ENCODE measurements around the gene STH. TPM values are rescaled to one million over a fixed set of nuclear protein-coding genes. Genes with fewer than 3 reads are reported as not detected.

The STH gene
- total and polyA plus RNA-seq, 4 donors: not detected

DNA sequence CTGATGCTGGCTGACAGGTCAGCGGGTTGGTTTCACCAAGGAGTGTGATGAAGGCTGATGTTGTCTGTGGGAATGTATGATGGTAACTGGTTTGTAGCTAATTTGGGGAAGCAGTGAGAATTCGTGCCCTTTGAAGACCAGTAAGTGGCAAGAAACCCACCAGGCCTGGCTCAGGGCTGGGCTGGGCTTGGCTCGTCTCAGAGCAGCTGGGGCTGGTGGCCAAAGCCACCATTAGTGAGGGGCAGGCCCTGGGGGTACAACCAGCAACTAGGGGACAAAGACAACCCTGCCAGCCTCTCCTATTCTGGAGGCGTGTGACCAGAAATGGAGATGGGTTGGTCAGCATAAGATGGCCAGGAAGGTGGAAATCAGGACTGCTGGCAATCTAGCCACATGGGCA lies 13.0 kb upstream of the STH start:
- H3K27me3 ChIP-seq (ENCODE audit: control insufficient read depth in 1 of 2, insufficient read depth in 2 of 2, low read length in 1 of 2): no peaks in the 10 kb centered on the region
- intact Hi-C loops (cut with DNase I): no loop called here
- no peak for ATAC-seq (ENCODE audit: low FRiP score)
- no peak for DNase-seq
- H3K4me1 ChIP-seq (ENCODE audit: control insufficient read depth in 1 of 2, insufficient read depth in 2 of 2, low read length in 2 of 2): no peaks in the 10 kb centered on the region
- H3K36me3 ChIP-seq (ENCODE audit: control insufficient read depth in 1 of 2, insufficient read depth in 2 of 2, low read length in 1 of 2): no peaks in the 10 kb centered on the region
- no peaks in the 10 kb centered on the region for H3K9me3 ChIP-seq (ENCODE audit: control insufficient read depth, low read length)
- no peak overlapping the region for H3K27ac ChIP-seq (ENCODE audit: low read depth in 1 of 2, low read length in 2 of 2)
- WGBS, 2 donors: 86 to 93% methylated on average over 4 of the region's 4 CpGs
- no peak overlapping the region for H3K4me3 ChIP-seq (ENCODE audit: low read length in 2 of 2)

DNA sequence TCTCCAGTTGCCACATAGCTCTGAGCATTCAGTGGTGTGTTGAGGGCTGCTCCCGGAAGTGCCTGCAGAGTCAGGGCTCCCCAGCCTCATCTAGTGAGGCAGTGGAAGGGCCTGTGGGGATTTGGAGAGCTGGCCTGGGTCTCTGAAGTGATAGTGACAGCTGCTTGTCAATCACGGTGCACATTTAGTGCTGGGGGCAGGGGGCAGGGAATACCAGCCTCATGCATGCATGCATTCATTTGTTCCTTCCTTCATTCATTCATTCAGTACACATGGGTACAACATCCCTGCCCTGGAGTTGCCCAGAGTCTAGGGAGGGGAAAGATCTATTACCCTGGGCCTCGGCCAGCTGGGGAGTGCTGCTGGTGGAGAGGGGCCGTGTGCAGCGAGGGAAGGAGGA lies 11.3 kb upstream of the STH start:
- H3K9me3 ChIP-seq (ENCODE audit: control insufficient read depth, low read length): no peaks in the 10 kb centered on the region
- H3K27me3 ChIP-seq (ENCODE audit: control insufficient read depth in 1 of 2, insufficient read depth in 2 of 2, low read length in 1 of 2): no peaks in the 10 kb centered on the region
- no peak overlapping the region for H3K4me3 ChIP-seq (ENCODE audit: low read length in 2 of 2)
- no peaks in the 10 kb centered on the region for H3K36me3 ChIP-seq (ENCODE audit: control insufficient read depth in 1 of 2, insufficient read depth in 2 of 2, low read length in 1 of 2)
- ATAC-seq (ENCODE audit: low FRiP score) (no peak), DNase-seq (peak in 1 of 2 donors; percentile 54)
- no peaks in the 10 kb centered on the region for H3K4me1 ChIP-seq (ENCODE audit: control insufficient read depth in 1 of 2, insufficient read depth in 2 of 2, low read length in 2 of 2)
- no peak overlapping the region for H3K27ac ChIP-seq (ENCODE audit: low read depth in 1 of 2, low read length in 2 of 2)
- 87 to 88% methylated on average over 5 of the region's 5 CpGs for WGBS, 2 donors
- intact Hi-C loops (cut with DNase I): no loop called here

DNA sequence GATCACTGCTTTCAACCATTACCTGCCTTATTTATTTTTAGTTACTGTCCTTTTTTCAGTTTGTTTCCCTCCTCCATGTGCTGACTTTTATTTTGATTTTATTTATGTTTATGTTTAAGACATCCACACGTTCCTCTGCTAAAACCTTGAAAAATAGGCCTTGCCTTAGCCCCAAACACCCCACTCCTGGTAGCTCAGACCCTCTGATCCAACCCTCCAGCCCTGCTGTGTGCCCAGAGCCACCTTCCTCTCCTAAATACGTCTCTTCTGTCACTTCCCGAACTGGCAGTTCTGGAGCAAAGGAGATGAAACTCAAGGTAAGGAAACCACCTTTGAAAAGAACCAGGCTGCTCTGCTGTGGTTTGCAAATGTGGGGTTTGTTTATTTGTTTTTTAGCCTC lies 9.3 kb upstream of the STH start:
- H3K27ac ChIP-seq (ENCODE audit: low read depth in 1 of 2, low read length in 2 of 2): no peak overlapping the region
- no peaks in the 10 kb centered on the region for H3K4me1 ChIP-seq (ENCODE audit: control insufficient read depth in 1 of 2, insufficient read depth in 2 of 2, low read length in 2 of 2)
- H3K27me3 ChIP-seq (ENCODE audit: control insufficient read depth in 1 of 2, insufficient read depth in 2 of 2, low read length in 1 of 2): no peaks in the 10 kb centered on the region
- H3K4me3 ChIP-seq (ENCODE audit: low read length in 2 of 2): no peak overlapping the region
- WGBS, 2 donors: 87 to 94% methylated on average over 3 of the region's 3 CpGs
- ATAC-seq (ENCODE audit: low FRiP score): no peak
- intact Hi-C loops (cut with DNase I): no loop called here
- no peaks in the 10 kb centered on the region for H3K36me3 ChIP-seq (ENCODE audit: control insufficient read depth in 1 of 2, insufficient read depth in 2 of 2, low read length in 1 of 2)
- no peaks in the 10 kb centered on the region for H3K9me3 ChIP-seq (ENCODE audit: control insufficient read depth, low read length)
- no peak for DNase-seq

- Histone ChIP-seq H3K27ac (ENCODE audit: low read depth in 1 of 2, low read length in 2 of 2) (no peak overlapping the region), H3K4me3 (ENCODE audit: low read length in 2 of 2) (no peak overlapping the region), H3K27me3 (ENCODE audit: control insufficient read depth in 1 of 2, insufficient read depth in 2 of 2, low read length in 1 of 2) (no peaks in the 10 kb centered on the region), H3K4me1 (ENCODE audit: control insufficient read depth in 1 of 2, insufficient read depth in 2 of 2, low read length in 2 of 2) (no peaks in the 10 kb centered on the region), H3K36me3 (ENCODE audit: control insufficient read depth in 1 of 2, insufficient read depth in 2 of 2, low read length in 1 of 2) (no peaks in the 10 kb centered on the region), H3K9me3 (ENCODE audit: control insufficient read depth, low read length) (no peaks in the 10 kb centered on the region)
- WGBS, 2 donors: 81 to 84% methylated on average over 6 of the region's 6 CpGs
- intact Hi-C loops (cut with DNase I): no loop called here
- peak in 1 of 2 donors; percentile 17 for DNase-seq
- no peak for ATAC-seq (ENCODE audit: low FRiP score)
Observed at GRCh38 chr17:45990886-45991285, 8.2 kb upstream of the STH start.

DNA sequence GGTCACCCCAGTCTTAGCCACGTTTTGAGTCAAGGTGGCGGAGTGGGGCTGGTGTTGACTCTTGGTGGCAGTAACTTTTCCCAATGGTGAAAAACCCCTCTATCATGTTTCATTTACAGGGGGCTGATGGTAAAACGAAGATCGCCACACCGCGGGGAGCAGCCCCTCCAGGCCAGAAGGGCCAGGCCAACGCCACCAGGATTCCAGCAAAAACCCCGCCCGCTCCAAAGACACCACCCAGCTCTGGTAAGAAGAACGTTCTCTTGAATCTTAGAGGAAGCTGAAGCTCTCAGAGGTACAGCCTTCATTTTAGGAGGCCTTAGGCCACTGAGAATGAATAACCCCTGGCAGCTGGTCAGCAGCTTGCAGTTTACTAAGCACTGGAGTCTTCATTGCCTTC lies 7.7 kb upstream of the STH start:
- H3K4me1 ChIP-seq (ENCODE audit: control insufficient read depth in 1 of 2, insufficient read depth in 2 of 2, low read length in 2 of 2): no peaks in the 10 kb centered on the region
- no peak overlapping the region for H3K4me3 ChIP-seq (ENCODE audit: low read length in 2 of 2)
- intact Hi-C loops (cut with DNase I): no loop called here
- ATAC-seq (ENCODE audit: low FRiP score) (no peak), DNase-seq (peak in 1 of 2 donors; percentile 59)
- no peaks in the 10 kb centered on the region for H3K36me3 ChIP-seq (ENCODE audit: control insufficient read depth in 1 of 2, insufficient read depth in 2 of 2, low read length in 1 of 2)
- no peak overlapping the region for H3K27ac ChIP-seq (ENCODE audit: low read depth in 1 of 2, low read length in 2 of 2)
- no peaks in the 10 kb centered on the region for H3K9me3 ChIP-seq (ENCODE audit: control insufficient read depth, low read length)
- 91% methylated on average over 10 of the region's 10 CpGs for WGBS, 2 donors
- no peaks in the 10 kb centered on the region for H3K27me3 ChIP-seq (ENCODE audit: control insufficient read depth in 1 of 2, insufficient read depth in 2 of 2, low read length in 1 of 2)

DNA sequence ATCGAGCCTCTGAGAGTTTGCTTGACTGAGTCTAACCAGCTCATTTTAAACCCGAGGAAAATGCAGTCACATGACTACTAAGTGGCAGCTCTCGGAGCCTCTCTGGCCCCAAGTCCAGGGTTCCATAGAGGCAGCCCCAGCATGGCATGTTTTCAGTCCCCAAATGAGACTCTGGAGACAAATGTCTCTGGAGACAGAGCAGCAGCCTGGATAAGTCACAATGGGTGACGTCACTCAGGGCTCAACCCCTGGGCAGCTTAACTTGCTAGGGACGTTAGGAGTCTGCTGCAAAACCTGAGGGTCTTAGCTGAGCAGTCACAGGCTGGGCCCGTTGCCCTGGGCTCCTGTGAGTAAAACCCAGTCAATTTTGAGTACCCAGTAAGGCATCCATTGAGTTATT lies 6.9 kb upstream of the STH start:
- intact Hi-C loops (cut with DNase I): no loop called here
- H3K27ac ChIP-seq (ENCODE audit: low read depth in 1 of 2, low read length in 2 of 2): no peak overlapping the region
- ATAC-seq (ENCODE audit: low FRiP score): no peak
- no peak overlapping the region for H3K4me3 ChIP-seq (ENCODE audit: low read length in 2 of 2)
- H3K36me3 ChIP-seq (ENCODE audit: control insufficient read depth in 1 of 2, insufficient read depth in 2 of 2, low read length in 1 of 2): no peaks in the 10 kb centered on the region
- no peaks in the 10 kb centered on the region for H3K9me3 ChIP-seq (ENCODE audit: control insufficient read depth, low read length)
- no peaks in the 10 kb centered on the region for H3K4me1 ChIP-seq (ENCODE audit: control insufficient read depth in 1 of 2, insufficient read depth in 2 of 2, low read length in 2 of 2)
- WGBS, 2 donors: 41 to 47% methylated on average over 6 of the region's 6 CpGs
- no peak for DNase-seq
- H3K27me3 ChIP-seq (ENCODE audit: control insufficient read depth in 1 of 2, insufficient read depth in 2 of 2, low read length in 1 of 2): no peaks in the 10 kb centered on the region

- H3K4me3 ChIP-seq (ENCODE audit: low read length in 2 of 2): no peak overlapping the region
- no peaks in the 10 kb centered on the region for H3K4me1 ChIP-seq (ENCODE audit: control insufficient read depth in 1 of 2, insufficient read depth in 2 of 2, low read length in 2 of 2)
- no peaks in the 10 kb centered on the region for H3K9me3 ChIP-seq (ENCODE audit: control insufficient read depth, low read length)
- ATAC-seq (ENCODE audit: low FRiP score): no peak
- intact Hi-C loops (cut with DNase I): no loop called here
- WGBS, 2 donors: 83 to 87% methylated on average over 10 of the region's 10 CpGs
- H3K27me3 ChIP-seq (ENCODE audit: control insufficient read depth in 1 of 2, insufficient read depth in 2 of 2, low read length in 1 of 2): no peaks in the 10 kb centered on the region
- H3K36me3 ChIP-seq (ENCODE audit: control insufficient read depth in 1 of 2, insufficient read depth in 2 of 2, low read length in 1 of 2): no peaks in the 10 kb centered on the region
- no peak overlapping the region for H3K27ac ChIP-seq (ENCODE audit: low read depth in 1 of 2, low read length in 2 of 2)
- no peak for DNase-seq
Observed at GRCh38 chr17:45992904-45993303, 6.1 kb upstream of the STH start.

- Histone ChIP-seq H3K4me3 (ENCODE audit: low read length in 2 of 2) (no peak overlapping the region), H3K36me3 (ENCODE audit: control insufficient read depth in 1 of 2, insufficient read depth in 2 of 2, low read length in 1 of 2) (no peaks in the 10 kb centered on the region), H3K27ac (ENCODE audit: low read depth in 1 of 2, low read length in 2 of 2) (no peak overlapping the region), H3K4me1 (ENCODE audit: control insufficient read depth in 1 of 2, insufficient read depth in 2 of 2, low read length in 2 of 2) (no peaks in the 10 kb centered on the region), H3K9me3 (ENCODE audit: control insufficient read depth, low read length) (no peaks in the 10 kb centered on the region), H3K27me3 (ENCODE audit: control insufficient read depth in 1 of 2, insufficient read depth in 2 of 2, low read length in 1 of 2) (no peaks in the 10 kb centered on the region)
- intact Hi-C loops (cut with DNase I): no loop called here
- DNase-seq: no peak
- no peak for ATAC-seq (ENCODE audit: low FRiP score)
- 90 to 94% methylated on average over 16 of the region's 16 CpGs for WGBS, 2 donors
Observed at GRCh38 chr17:45993962-45994627, 5.0 kb upstream of the STH start.

- WGBS, 2 donors: 93 to 94% methylated on average over 8 of the region's 8 CpGs
- Histone ChIP-seq H3K9me3 (ENCODE audit: control insufficient read depth, low read length) (no peaks in the 10 kb centered on the region), H3K4me3 (ENCODE audit: low read length in 2 of 2) (no peak overlapping the region), H3K27me3 (ENCODE audit: control insufficient read depth in 1 of 2, insufficient read depth in 2 of 2, low read length in 1 of 2) (no peaks in the 10 kb centered on the region), H3K27ac (ENCODE audit: low read depth in 1 of 2, low read length in 2 of 2) (no peak overlapping the region), H3K36me3 (ENCODE audit: control insufficient read depth in 1 of 2, insufficient read depth in 2 of 2, low read length in 1 of 2) (no peaks in the 10 kb centered on the region), H3K4me1 (ENCODE audit: control insufficient read depth in 1 of 2, insufficient read depth in 2 of 2, low read length in 2 of 2) (no peaks in the 10 kb centered on the region)
- intact Hi-C loops (cut with DNase I): no loop called here
- DNase-seq (no peak), ATAC-seq (ENCODE audit: low FRiP score) (no peak)
Observed at GRCh38 chr17:45994987-45995386, 4.1 kb upstream of the STH start.

Measured in aorta (tissue), 5 donors.